ENCODE results near the gene HOXB1.

GRCh38 chr17:48486557-48486956, 44.3 kb downstream of the HOXB1 start:
- TF ChIP-seq CTCF (IDR thresholded peaks at IDR 0.05): no peak
- no peak for TF ChIP-seq POLR2AphosphoS5 (IDR thresholded peaks at IDR 0.05)
- no peak for TF ChIP-seq EP300 (IDR thresholded peaks at IDR 0.05)
- no peak for TF ChIP-seq POLR2A (IDR thresholded peaks at IDR 0.05)
